Measurements from ENCODE around the gene SLC30A2.

SLC30A2 gene

DNA sequence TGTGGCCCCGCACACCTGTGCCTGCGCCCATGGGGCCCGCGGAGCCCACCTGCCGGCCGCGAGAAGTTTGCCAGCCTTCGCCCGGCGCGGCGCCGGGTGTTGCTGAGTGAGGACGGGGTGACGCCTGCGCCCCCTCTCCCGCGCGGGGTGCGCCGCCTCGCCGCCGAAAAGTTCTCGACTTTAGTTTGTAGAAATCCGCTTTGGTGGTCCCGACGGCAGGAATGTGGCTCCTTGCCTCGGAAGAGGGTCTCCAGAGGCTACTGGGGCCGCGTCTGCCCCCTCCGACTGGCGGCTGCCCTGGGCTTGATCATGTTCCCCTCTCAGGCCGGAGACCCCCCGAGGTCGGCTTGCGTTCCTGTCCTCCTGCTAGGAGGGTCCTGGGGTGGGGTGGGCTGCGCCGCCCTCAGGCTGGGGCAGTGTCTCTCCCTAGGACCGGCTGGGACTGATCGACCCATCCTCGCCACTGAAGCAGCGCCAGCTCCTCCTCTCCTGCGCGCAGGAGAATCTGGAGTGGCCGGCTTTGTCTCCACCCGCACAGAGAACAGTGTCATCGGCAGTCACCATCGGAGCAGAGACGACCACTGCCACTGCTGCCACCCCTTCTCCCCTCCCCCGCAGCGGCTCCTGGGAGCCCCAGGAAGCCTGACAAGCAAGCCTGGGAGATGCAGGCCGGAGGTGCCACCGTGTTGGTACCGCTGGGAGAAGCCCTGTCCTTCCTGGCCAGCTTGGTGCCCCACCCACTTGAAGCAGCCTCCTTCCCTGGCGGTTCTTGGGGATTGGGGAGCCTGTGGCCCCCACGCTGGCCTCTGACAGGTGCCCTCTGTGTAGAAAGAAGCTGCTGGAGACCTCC lies 553 bp upstream of the SLC30A2 start:
- no peak overlapping the region for H3K27ac ChIP-seq
- TF ChIP-seq ZFX (IDR thresholded peaks at IDR 0.05; ENCODE audit: borderline replicate concordance), result no peak
- TF ChIP-seq, protein P1, sequence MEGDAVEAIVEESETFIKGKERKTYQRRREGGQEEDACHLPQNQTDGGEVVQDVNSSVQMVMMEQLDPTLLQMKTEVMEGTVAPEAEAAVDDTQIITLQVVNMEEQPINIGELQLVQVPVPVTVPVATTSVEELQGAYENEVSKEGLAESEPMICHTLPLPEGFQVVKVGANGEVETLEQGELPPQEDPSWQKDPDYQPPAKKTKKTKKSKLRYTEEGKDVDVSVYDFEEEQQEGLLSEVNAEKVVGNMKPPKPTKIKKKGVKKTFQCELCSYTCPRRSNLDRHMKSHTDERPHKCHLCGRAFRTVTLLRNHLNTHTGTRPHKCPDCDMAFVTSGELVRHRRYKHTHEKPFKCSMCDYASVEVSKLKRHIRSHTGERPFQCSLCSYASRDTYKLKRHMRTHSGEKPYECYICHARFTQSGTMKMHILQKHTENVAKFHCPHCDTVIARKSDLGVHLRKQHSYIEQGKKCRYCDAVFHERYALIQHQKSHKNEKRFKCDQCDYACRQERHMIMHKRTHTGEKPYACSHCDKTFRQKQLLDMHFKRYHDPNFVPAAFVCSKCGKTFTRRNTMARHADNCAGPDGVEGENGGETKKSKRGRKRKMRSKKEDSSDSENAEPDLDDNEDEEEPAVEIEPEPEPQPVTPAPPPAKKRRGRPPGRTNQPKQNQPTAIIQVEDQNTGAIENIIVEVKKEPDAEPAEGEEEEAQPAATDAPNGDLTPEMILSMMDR (IDR thresholded peaks at IDR 0.05), result no peak

- TF ChIP-seq, protein P1 (IDR thresholded peaks at IDR 0.05), result no peak
- TF ChIP-seq ZFX (IDR thresholded peaks at IDR 0.05; ENCODE audit: borderline replicate concordance), result no peak
- H3K27ac ChIP-seq, result no peak overlapping the region
Measured at GRCh38 chr1:26044971-26045721, 772 bp downstream of the SLC30A2 start.

GRCh38 chr1:26044414-26044813 lies 1.5 kb downstream of the SLC30A2 start:
- no peak overlapping the region for H3K27ac ChIP-seq
- TF ChIP-seq, protein P1 (IDR thresholded peaks at IDR 0.05), result no peak
- TF ChIP-seq ZFX (IDR thresholded peaks at IDR 0.05; ENCODE audit: borderline replicate concordance), result no peak

- H3K27ac ChIP-seq, result no peak overlapping the region
- TF ChIP-seq, protein P1 (IDR thresholded peaks at IDR 0.05), result no peak
- no peak for TF ChIP-seq ZFX (IDR thresholded peaks at IDR 0.05; ENCODE audit: borderline replicate concordance)
Measured at GRCh38 chr1:26043765-26044164, 2.2 kb downstream of the SLC30A2 start.

- TF ChIP-seq, protein P1 (IDR thresholded peaks at IDR 0.05), result no peak
- TF ChIP-seq ZFX (IDR thresholded peaks at IDR 0.05; ENCODE audit: borderline replicate concordance), result no peak
Measured at GRCh38 chr1:26041978-26042377, 3.9 kb downstream of the SLC30A2 start.

DNA sequence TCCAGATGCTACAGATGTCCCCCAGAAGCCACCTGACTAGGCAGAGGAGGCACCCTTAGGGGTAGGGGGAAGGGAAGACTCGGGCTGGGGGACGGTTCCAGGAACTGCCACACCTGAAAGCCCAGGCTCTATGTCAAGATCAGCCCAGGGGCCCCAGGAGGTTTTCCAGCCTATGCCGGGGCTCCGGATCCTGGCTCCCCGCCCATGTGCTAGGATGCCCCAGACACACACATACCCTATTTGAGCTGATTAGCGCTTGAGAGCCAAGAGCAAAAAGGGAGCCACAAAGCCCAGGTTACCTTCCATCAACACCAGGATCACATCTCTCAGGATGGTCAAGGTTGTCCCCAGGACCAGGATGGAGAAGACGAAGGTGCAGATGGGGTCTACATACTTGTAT lies 4.5 kb downstream of the SLC30A2 start:
- TF ChIP-seq, protein P1 (IDR thresholded peaks at IDR 0.05), result no peak
- TF ChIP-seq ZFX (IDR thresholded peaks at IDR 0.05; ENCODE audit: borderline replicate concordance), result no peak
- no peak overlapping the region for H3K27ac ChIP-seq

More at GRCh38 chr1:26041978-26042377, 3.9 kb downstream of the SLC30A2 start:
- H3K27ac ChIP-seq, result no peak overlapping the region

GRCh38 chr1:26038904-26039303 lies 7.0 kb downstream of the SLC30A2 start:
- TF ChIP-seq ZFX (IDR thresholded peaks at IDR 0.05; ENCODE audit: borderline replicate concordance), result no peak
- TF ChIP-seq, protein P1 (IDR thresholded peaks at IDR 0.05), result no peak
- no peak overlapping the region for H3K27ac ChIP-seq

All from 22Rv1 (cell line).